HG02943 (cell line): ENCODE results near the gene EBF3.

Experiments
- ATAC-seq: cut with Tn5 transposase; IDR thresholded peaks from one replicate; pipeline ENCODE4 v1.9.1; 2021; ENCODE audit warnings: mild to moderate bottlenecking, low read depth, moderate library complexity; ENCODE audit not compliant: unreplicated experiment

The EBF3 gene

GRCh38 chr10:129946859-129947258 is 17.2 kb downstream of the EBF3 start:
- ATAC-seq: no peak

GRCh38 chr10:129945941-129946760 is 17.9 kb downstream of the EBF3 start:
- ATAC-seq: no peak

GRCh38 chr10:129945526-129945925 is 18.5 kb downstream of the EBF3 start:
- no peak for ATAC-seq

- no peak for ATAC-seq
Observed at GRCh38 chr10:129945064-129945463, 19.0 kb downstream of the EBF3 start.

GRCh38 chr10:129944456-129944855 is 19.6 kb downstream of the EBF3 start:
- ATAC-seq: no peak

- ATAC-seq: no peak
Observed at GRCh38 chr10:129942936-129943715, 20.9 kb downstream of the EBF3 start.

- ATAC-seq: no peak
Observed at GRCh38 chr10:129942391-129942790, 21.7 kb downstream of the EBF3 start.

GRCh38 chr10:129942019-129942277 is 22.1 kb downstream of the EBF3 start:
- no peak for ATAC-seq

- no peak for ATAC-seq
Observed at GRCh38 chr10:129941199-129942018, 22.7 kb downstream of the EBF3 start.

- no peak for ATAC-seq
Observed at GRCh38 chr10:129940617-129941198, 23.4 kb downstream of the EBF3 start.

- no peak for ATAC-seq
Observed at GRCh38 chr10:129939416-129940275, 24.4 kb downstream of the EBF3 start.

- no peak for ATAC-seq
Observed at GRCh38 chr10:129938460-129938859, 25.6 kb downstream of the EBF3 start.

- no peak for ATAC-seq
Observed at GRCh38 chr10:129937351-129937751, 26.7 kb downstream of the EBF3 start.

- no peak for ATAC-seq
Observed at GRCh38 chr10:129936923-129937300, 27.2 kb downstream of the EBF3 start.

- no peak for ATAC-seq
Observed at GRCh38 chr10:129936266-129936922, 27.7 kb downstream of the EBF3 start.

- no peak for ATAC-seq
Observed at GRCh38 chr10:129935867-129936152, 28.3 kb downstream of the EBF3 start.

- no peak for ATAC-seq
Observed at GRCh38 chr10:129935102-129935866, 28.8 kb downstream of the EBF3 start.

GRCh38 chr10:129934196-129934925 is 29.7 kb downstream of the EBF3 start:
- ATAC-seq: no peak
